GM18505 (cell line): Measurements from ENCODE around the gene USP36.

ENCODE experiments used
- ATAC-seq: cut with Tn5 transposase; IDR thresholded peaks from one replicate; pipeline ENCODE4 v1.9.1; 2021; ENCODE audit not compliant: unreplicated experiment
- POLR2A ChIP-seq: IDR thresholded peaks from 4 replicates; pipeline ENCODE4 v1.6.1; 2011; ENCODE audit warnings: borderline replicate concordance; ENCODE audit not compliant: insufficient read depth, insufficient read length; ENCODE audit errors: extremely low read depth

USP36 gene

DNA sequence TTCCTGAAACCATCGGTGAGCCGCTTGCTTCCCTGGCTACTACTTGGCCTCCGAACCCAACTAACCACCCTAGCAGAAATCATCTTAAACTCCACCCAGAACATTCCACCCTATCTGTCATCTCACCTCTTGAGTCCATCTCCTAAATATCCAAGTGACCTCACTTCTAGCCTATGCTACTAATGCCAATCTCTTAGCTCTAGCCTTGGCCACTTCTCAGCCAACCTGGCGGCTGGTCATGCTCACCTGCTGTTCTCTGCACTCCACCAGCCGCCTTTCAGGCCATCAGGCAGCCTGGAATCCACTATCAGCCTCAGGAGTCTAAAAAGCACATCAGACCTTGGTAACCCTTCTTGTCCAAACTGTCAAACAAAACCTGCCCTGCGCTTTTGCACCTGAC is 46.6 kb downstream of the USP36 start:
- TF ChIP-seq POLR2A, result no peak
- no peak for ATAC-seq

DNA sequence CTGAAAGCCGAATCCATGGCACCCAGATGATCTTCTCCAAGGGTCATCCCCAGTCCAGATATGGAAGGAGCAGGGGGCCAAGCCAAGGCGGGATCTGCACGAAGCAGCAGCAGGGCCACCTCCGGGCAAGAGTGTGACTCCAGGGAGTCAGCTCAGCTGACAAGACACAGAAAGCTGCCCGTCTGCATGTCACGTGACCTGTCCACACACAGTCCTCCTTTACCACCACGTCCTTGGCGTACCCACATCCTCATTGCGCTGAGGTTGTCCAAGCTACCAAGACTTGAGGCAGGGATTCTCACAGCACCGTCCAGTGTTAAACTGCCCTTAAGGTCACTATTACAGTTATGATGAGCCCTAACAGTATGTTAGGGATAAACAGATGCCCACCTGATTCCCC is 47.2 kb downstream of the USP36 start:
- TF ChIP-seq POLR2A, result no peak
- no peak for ATAC-seq

DNA sequence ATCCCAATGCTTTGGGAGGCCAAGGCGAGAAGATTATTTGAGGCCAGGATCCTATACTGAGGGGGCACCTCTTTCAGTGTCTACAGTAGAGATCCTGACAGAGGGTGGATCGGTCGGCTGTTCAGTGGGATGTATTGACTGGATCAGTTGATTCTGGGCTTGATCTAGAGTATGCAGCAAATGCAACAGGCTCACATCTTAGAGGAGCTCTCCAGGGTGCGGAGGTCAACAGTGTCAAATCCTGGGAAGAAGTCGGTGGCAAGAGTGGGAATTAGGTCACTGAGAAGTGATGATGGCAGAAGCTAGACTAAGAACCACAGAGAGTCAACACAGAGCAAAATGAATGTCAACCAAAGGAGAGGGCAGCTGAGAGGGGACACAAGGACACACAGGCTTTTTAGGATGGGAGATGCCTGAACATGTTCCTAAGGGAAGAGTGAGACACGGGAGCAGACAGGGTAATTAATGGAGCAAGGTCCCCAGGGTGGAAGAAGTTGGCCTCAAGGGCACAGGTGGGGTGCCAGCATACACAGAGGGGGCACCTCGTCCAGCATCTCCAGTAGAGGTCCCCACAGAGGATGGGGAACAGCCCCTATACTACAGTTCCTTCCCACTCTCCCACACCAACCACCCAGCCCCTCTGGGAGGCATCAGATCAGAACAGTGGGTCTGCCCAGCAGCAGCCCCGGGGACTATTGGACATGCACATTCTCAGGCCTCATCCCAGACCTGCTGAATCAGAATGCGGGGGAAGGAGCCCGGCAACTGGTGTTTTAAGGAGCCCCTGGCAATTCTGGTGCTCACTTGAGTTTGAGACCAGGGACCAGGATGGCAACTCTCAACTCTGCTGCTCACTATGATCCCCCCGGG is 48.5 kb downstream of the USP36 start:
- no peak for TF ChIP-seq POLR2A
- no peak for ATAC-seq

DNA sequence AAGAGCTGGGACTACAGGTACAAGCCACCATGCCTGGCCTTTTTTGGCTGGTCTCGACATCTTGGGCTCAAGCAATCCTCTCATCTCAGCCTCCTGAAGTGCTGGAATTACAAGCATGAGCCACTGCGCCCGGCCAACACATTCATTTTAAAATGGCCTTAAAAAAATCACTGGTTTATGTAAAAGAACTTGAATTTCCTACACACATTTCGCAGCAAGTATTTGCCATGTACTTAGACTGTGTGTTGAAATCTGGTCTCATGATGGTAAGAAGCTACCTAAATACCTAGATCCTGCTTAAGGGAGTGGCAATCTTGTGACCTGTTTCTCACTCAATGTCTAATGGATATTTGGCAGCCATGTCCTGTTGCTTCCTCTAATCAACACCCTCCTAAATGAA is 50.1 kb downstream of the USP36 start:
- no peak for ATAC-seq
- no peak for TF ChIP-seq POLR2A

DNA sequence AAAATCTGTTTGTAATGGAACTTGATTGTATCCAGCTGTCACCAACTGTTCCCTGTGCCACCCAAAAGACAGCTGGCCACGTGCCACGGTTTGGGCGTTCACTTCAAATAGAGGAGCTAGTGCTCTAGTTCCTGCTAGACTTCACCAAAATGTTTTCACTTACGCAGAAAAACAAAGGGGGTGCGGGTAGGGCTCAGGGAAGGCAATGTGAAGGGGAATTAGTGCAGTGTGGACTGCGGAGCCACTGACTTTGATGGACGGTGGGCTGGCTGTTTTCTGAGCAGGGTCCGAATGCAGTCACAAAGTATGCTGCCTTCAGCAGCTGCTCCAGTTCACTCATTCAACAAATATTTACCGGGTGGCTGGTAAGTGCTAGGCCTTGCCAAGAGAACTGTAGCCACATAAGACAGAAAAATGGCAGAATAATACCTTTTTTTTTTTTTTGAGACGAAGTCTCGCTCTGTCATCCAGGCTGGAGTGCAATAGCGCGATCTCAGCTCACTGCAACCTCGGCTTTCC is 50.9 kb downstream of the USP36 start:
- ATAC-seq, result no peak
- no peak for TF ChIP-seq POLR2A

DNA sequence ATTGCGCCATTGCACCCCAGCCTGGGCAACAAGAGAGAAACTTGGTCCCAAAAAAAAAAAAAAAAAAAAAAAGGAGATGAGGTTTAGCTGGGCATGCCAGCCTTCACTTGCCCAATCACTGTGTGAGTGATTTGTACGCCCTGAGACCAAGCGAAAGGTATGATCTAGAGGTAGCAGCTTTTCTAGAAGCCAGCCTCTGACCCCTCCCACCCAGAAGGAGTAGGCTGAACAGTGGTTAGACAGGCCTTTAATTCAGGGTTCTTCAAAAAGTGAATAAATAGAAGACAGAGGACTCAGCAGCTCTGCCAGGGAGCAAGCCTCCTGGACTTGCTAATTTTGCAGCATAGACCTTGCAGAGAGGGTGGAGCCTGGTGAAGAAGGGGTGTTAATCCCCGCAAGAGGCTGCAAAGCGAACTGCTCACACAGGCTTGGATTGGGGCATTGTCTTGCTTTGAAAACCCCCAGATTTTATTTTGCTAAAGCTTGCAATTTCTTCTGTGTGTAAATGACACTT is 51.4 kb downstream of the USP36 start:
- TF ChIP-seq POLR2A, result no peak
- no peak for ATAC-seq

DNA sequence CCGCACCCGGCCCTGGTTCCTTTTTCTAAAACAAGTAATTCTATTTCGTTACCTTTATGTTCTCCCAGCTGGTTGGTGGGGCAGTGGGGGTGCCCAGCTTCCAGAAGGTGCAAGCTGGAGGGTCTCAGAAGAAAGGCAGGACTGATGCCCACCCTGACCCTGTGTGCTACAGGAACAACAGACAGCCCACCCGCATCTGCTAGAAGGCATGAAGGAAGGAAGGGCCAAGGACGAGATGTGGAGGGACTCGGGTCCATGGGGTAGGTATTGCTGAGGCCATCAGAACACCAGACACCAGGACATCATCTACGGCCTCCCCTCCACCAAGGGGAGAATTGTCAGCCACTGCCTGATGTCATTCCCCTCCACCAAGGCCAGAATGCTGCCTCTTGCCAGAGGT is 52.2 kb downstream of the USP36 start:
- no peak for ATAC-seq
- no peak for TF ChIP-seq POLR2A

DNA sequence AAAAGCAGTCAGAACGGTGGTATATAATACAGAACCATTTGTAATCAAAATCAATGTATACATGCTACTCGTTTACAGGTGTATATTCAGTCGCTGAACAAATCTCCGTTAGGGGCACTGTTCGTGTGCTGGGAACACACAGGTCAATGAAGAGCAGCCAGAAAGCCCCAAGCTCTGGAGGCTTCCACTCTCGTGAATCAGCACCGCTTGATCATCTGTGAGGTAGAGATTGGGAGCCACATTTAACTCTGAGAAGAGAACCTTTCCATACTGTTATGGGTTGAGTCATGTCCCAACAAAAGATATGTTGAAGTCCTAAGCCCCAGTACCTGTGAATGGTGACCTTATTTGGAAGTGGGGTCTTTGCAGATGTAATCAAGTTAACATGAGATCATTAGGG is 53.2 kb downstream of the USP36 start:
- no peak for ATAC-seq

DNA sequence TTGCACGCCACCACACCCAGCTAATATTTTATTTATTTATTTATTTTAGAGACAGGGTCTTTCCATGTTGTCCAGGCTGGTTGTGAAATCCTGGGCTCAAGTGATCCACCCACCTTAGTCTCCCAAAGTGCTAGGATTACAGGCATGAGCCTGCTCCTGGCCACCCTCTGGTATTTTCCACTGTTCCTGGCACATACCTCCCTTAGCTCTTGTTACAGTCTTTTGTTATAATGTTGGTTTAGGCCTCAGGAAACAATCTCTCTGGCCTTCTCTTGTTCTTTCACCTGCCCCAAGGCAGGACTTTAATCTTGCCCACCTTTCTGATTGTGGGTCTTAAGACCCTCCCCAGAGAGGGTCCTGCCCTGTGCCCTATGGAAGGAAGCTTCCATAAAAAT is 55.0 kb downstream of the USP36 start:
- TF ChIP-seq POLR2A, result no peak

More for the DNA sequence above, 53.2 kb downstream of the USP36 start:
- no peak for TF ChIP-seq POLR2A

DNA sequence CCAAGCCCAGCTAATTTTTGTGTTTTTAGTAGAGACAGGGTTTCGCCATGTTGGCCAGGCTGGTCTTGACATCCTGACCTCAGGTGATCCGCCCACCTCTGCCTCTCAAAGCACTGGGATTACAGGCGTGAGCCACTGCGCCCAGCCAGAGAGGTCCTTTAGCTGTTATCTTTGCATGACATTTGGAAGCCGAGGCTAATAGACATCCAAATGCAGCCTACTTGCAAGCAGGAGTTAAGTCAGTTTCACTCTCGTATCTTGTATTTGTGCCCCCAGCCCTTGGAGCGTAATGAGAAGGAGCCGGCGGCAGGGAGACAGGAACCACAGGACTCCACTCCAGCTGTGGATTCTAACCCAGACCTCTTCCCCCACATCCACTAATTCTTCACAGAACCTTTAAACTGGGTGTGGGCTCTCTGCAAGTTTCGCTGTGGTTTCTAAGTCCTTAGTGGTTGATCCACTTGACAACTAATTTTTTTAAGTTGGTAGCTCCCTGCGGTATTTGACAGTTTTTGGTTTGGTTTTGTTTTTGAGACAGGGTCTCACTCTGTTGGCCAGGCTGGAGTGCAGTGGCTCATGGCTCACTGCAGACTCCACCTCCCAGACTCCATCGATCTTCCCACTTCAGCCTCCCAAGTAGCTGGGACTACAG is 55.5 kb downstream of the USP36 start:
- TF ChIP-seq POLR2A, result no peak
- ATAC-seq, result no peak

More for the DNA sequence above, 55.0 kb downstream of the USP36 start:
- ATAC-seq, result no peak

DNA sequence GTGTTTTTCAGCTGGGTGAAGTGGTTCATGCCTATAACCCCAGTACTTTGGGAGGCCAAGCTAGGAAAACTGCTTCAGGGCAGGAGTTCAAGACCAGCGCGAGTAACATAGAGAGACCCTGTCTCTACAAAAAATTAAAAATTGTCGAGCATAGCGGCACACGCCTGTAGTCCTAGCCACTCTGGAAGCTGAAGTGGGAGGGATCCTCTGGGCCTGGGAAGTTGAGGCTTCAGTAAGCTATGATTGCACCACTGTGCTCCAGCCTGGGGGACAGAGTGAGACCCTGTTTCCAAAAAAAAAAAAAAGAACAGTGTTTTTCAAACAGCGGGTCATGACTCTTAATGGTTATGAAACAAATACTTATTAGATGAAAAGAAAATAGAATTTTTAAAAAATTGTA is 56.3 kb downstream of the USP36 start:
- TF ChIP-seq POLR2A, result no peak
- no peak for ATAC-seq

DNA sequence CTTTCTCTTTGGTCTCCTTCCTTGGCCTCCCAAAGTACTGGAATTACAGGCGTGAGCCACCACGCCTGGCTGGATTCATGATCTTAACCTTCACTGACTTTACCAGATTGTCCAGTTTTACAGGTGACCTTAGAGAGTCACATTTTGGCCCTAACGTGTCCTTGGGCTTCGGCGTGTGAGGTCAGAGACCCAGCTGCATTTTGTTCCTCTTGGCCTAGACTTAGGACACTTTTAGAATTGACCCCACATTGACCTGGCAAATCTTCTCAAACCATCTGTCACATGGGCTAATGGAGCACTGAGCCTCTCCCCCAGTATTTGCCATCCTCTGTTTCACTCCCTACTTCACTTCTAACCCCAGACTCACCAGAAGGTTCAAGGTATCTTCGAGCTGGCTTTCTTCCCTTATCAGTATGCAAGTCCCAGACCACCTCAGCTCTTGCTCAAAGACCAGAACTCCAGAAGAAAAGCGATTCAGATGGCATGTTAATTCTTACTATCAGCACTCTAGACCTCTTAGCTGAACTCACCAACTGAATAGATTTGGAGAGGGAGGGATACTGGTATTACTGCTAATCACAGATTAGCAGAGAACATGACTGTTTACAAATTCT is 56.8 kb downstream of the USP36 start:
- TF ChIP-seq POLR2A, result no peak
- no peak for ATAC-seq

DNA sequence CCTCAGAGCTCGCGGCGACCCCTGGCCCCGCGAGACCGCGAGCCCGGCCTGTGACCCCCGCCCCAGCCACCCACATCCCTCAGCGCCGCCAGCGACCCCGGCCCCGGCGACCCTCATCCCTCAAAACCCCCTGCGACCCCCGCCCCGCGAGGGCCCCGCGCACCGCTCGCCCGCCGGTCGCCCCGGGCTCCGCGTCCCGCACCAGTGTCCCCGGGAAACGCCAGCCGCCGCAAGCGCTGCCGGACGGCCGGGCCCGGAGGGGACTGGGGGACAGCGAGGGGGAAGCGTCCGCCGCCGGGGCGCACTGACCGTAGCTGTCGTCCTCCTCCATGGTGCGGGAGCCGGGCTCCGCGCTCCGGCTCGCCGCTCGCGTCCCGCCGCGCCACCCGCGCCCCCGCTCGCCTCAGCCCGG is 58.7 kb downstream of the USP36 start, which contains the start of gene CYTH1:
Gene CYTH1 (minus strand): TSS at position 381 of the 412 bp plus-strand sequence. CDS start 50 bp downstream, at position 331.
- peak; percentile 5 for ATAC-seq
- peak; percentile 53 for TF ChIP-seq POLR2A
